Activated naive CD4-positive, alpha-beta T cell (primary cell): ENCODE data around the gene HSPBP1.

ENCODE experiments used
- DNase-seq, 4 experiments: peaks; one replicate each; lab custom pipeline; 2025; lab: John Stamatoyannopoulos, UW

Gene HSPBP1

GRCh38 chr19:55216461-55217198, 63.3 kb downstream of the HSPBP1 start:
- peak in 1 of 4 experiments; percentile 18 for DNase-seq

- no peak for DNase-seq
Measured at GRCh38 chr19:55213547-55213946, 66.4 kb downstream of the HSPBP1 start.

GRCh38 chr19:55212447-55212846, 67.5 kb downstream of the HSPBP1 start:
- peak in 2 of 4 experiments; percentile 7 to 21 for DNase-seq
